Ascending aorta (tissue), 2 donors: ENCODE measurements around the gene HARS1. TPM values are rescaled to one million over a fixed set of nuclear protein-coding genes. Genes with fewer than 3 reads are reported as not detected.
"Not testable (repeated sequence)": the region's sequence is repeated elsewhere in the genome, so short reads cannot be mapped to it uniquely, and the experiment has no call there.

Experiments used
- DNase-seq, 2 donors: peaks; one replicate each; pipeline ENCODE4 v3.0.0-alpha.2; 2019; ENCODE audit warnings: low spot score in 2 of 2
- H3K27ac ChIP-seq, 2 donors: fragments of 200-600 bp; sonication (generic); one replicate each; pipeline ENCODE4 v1.5.1; 2016 to 2017; ENCODE audit warnings: mild to moderate bottlenecking in 1 of 2
- H3K27me3 ChIP-seq: fragments of 200-600 bp; sonication (generic); one replicate; pipeline ENCODE4 v1.5.1; 2017
- H3K36me3 ChIP-seq, 2 donors: fragments of 200-600 bp; sonication (generic); one replicate each; pipeline ENCODE4 v1.5.1; 2016
- H3K4me1 ChIP-seq, 2 donors: fragments of 200-600 bp; sonication (generic); one replicate each; pipeline ENCODE4 v1.5.1; 2016 to 2017; ENCODE audit warnings: mild to moderate bottlenecking in 1 of 2
- H3K4me3 ChIP-seq, 2 donors: fragments of 200-600 bp; sonication (generic); one replicate each; pipeline ENCODE4 v1.5.1; 2016 to 2017; ENCODE audit warnings: mild to moderate bottlenecking in 1 of 2
- H3K9me3 ChIP-seq, 2 donors: fragments of 200-600 bp; sonication (generic); one replicate each; pipeline ENCODE4 v1.5.1; 2016
- CTCF ChIP-seq, 3 experiments: fragments of 200-600 bp in 2 of 3; fragments of 450-650 bp in 1 of 3; sonication (generic) in 2 of 3; IDR thresholded peaks; one replicate each; pipeline ENCODE4 v1.5.1; 2016 to 2019; ENCODE audit warnings: antibody characterized with exemption in 3 of 3, mild to moderate bottlenecking in 1 of 3, moderate library complexity in 1 of 3
- intact Hi-C: fragments of 100-400 bp; cut with DNase I; formaldehyde crosslinking; loops from one replicate; pipeline ENCODE4 v1.15.1; 2023
- total RNA-seq: library from RNA; depleted of rRNA; stranded (reverse); fragments of >200 nt; gene quantifications from one replicate; pipeline ENCODE4 v1.1.0, GENCODE V29; 2016

HARS1 gene
- total RNA-seq, 1 donor from 2014 or later, result 68.6 TPM

- Histone ChIP-seq H3K4me3 (no peak overlapping the region), H3K36me3 (peaks cover 85 to 88% of the 10 kb centered on the region in 2 donors), H3K4me1 (no peaks in the 10 kb centered on the region), H3K27ac (no peak overlapping the region), H3K9me3 (no peaks in the 10 kb centered on the region), H3K27me3 (no peaks in the 10 kb centered on the region)
- TF ChIP-seq CTCF (IDR thresholded peaks at IDR 0.05), result no peak
- intact Hi-C loops, result no loop called here
- no peak for DNase-seq
Observed at GRCh38 chr5:140658870-140659269, 32.3 kb downstream of the HARS1 start.

- Histone ChIP-seq H3K27ac (peak overlapping the region; percentile 79 to 83), H3K36me3 (peaks cover 30 to 59% of the 10 kb centered on the region in 2 donors), H3K4me1 (peaks cover 12 to 14% of the 10 kb centered on the region in 2 donors), H3K27me3 (no peaks in the 10 kb centered on the region), H3K4me3 (peak overlapping the region; percentile 88 to 90), H3K9me3 (no peaks in the 10 kb centered on the region)
- intact Hi-C loops, result loop anchor here (1.0 to 10.0 kb wide), 5 partner anchors 8 to 402 kb away; partner anchors contain the start of genes ANKHD1, HARS1, HARS2 and TMCO6
- peak in 1 of 2 donors; percentile 61 for DNase-seq
- TF ChIP-seq CTCF (IDR thresholded peaks at IDR 0.05), result no peak
Observed at GRCh38 chr5:140647042-140647419, 44.1 kb downstream of the HARS1 start.

- no peak for DNase-seq
- H3K4me1 ChIP-seq, result peaks cover 9 to 16% of the 10 kb centered on the region in 2 donors
- peaks cover 5 to 31% of the 10 kb centered on the region in 2 donors for H3K36me3 ChIP-seq
- no peak overlapping the region for H3K27ac ChIP-seq
- no peaks in the 10 kb centered on the region for H3K9me3 ChIP-seq
- H3K4me3 ChIP-seq, result no peak overlapping the region
- intact Hi-C loops, result loop anchor here (10.0 kb wide), 1 partner anchor 398 kb away; no protein-coding TSS in a partner anchor
- TF ChIP-seq CTCF (IDR thresholded peaks at IDR 0.05), result no peak
- H3K27me3 ChIP-seq, result no peaks in the 10 kb centered on the region
Observed at GRCh38 chr5:140642718-140643117, 48.5 kb downstream of the HARS1 start.

GRCh38 chr5:140641716-140642115 is 49.5 kb downstream of the HARS1 start:
- no peak for TF ChIP-seq CTCF (IDR thresholded peaks at IDR 0.05)

GRCh38 chr5:140639148-140639981 is 51.8 kb downstream of the HARS1 start, which contains the start of gene TMCO6:
TMCO6 (plus strand) TSS chr5:140639451; CDS start chr5:140639528, 77 bp downstream.
- TF ChIP-seq CTCF (IDR thresholded peaks at IDR 0.05), result peak; percentile 25 to 76 (median 70)
- Histone ChIP-seq H3K9me3 (no peaks in the 10 kb centered on the region), H3K27me3 (no peaks in the 10 kb centered on the region), H3K4me1 (peaks cover 3 to 8% of the 10 kb centered on the region in 2 donors), H3K36me3 (peaks cover 0 to 19% of the 10 kb centered on the region in 2 donors), H3K4me3 (peak within 1 kb of the TSS; percentile 61 to 86), H3K27ac (peak within 1 kb of the TSS; percentile 85 to 89)
- DNase-seq, result peak; percentile 83 to 98
- intact Hi-C loops, result loop anchor here (1.0 to 2.0 kb wide), 5 partner anchors 8 to 238 kb away; partner anchors contain the start of genes ANKHD1, APBB3, EIF4EBP3 and IK

More at GRCh38 chr5:140641716-140642115, 49.5 kb downstream of the HARS1 start:
- Histone ChIP-seq H3K9me3 (no peaks in the 10 kb centered on the region), H3K36me3 (peaks cover 5 to 31% of the 10 kb centered on the region in 2 donors), H3K27me3 (no peaks in the 10 kb centered on the region), H3K4me3 (no peak overlapping the region), H3K27ac (no peak overlapping the region), H3K4me1 (peaks cover 9 to 16% of the 10 kb centered on the region in 2 donors)
- intact Hi-C loops, result loop anchor here (10.0 kb wide), 1 partner anchor 397 kb away; no protein-coding TSS in a partner anchor
- DNase-seq, result no peak

- Histone ChIP-seq H3K27ac (peak overlapping the region; percentile 78 to 85), H3K4me3 (peak overlapping the region; percentile 61 to 86), H3K36me3 (peaks cover 0 to 15% of the 10 kb centered on the region in 2 donors)
- not testable (repeated sequence) for DNase-seq, H3K4me1 ChIP-seq, H3K27me3 ChIP-seq, H3K9me3 ChIP-seq
- intact Hi-C loops, result loop anchor here (1.0 to 2.0 kb wide), 5 partner anchors 8 to 238 kb away; partner anchors contain the start of genes ANKHD1, APBB3, EIF4EBP3 and IK
Observed at GRCh38 chr5:140638898-140639147, 52.3 kb downstream of the HARS1 start.
